HepG2 (cell line): ENCODE measurements around the gene TCF12.

ENCODE experiments used
- CHD4 ChIP-seq: fragments of 200-600 bp; sonication (generic); IDR thresholded peaks from 2 replicates; pipeline ENCODE4 v1.7.0; 2017; ENCODE audit warnings: mild to moderate bottlenecking, low read length, borderline replicate concordance
- CREM ChIP-seq, 2 experiments: sonication (generic) in 1 of 2; formaldehyde crosslinking in 1 of 2; IDR thresholded peaks; 2 replicates each; pipeline versions ENCODE4 v1.4.0 to v1.6.1; 2016 to 2020; ENCODE audit warnings: antibody characterized with exemption in 1 of 2, mild to moderate bottlenecking in 1 of 2, missing genetic modification reagents in 1 of 2
- FOXM1 ChIP-seq: sonication (generic); formaldehyde crosslinking; IDR thresholded peaks from 2 replicates; pipeline ENCODE4 v1.5.0; 2020; ENCODE audit warnings: missing genetic modification reagents
- KLF6 ChIP-seq: IDR thresholded peaks from 2 replicates; pipeline ENCODE4 v1.8.0; 2016; ENCODE audit warnings: missing biosample characterization, missing genetic modification reagents
- SMAD3 ChIP-seq: sonication (generic); formaldehyde crosslinking; IDR thresholded peaks from 2 replicates; pipeline ENCODE4 v1.4.0; 2020; ENCODE audit warnings: missing genetic modification reagents
- SNRNP70 ChIP-seq: fragments of 200-400 bp; formaldehyde crosslinking; IDR thresholded peaks from 2 replicates; pipeline ENCODE4 v1.6.1; 2017; ENCODE audit warnings: mild to moderate bottlenecking, low read depth, low read length, moderate library complexity
- SP2 ChIP-seq: sonication (generic); formaldehyde crosslinking; IDR thresholded peaks from 2 replicates; pipeline ENCODE4 v1.5.1; 2020; ENCODE audit warnings: mild to moderate bottlenecking, missing genetic modification reagents
- ZBTB8A ChIP-seq: sonication (generic); formaldehyde crosslinking; IDR thresholded peaks from 2 replicates; pipeline ENCODE4 v1.4.0; 2020; ENCODE audit warnings: mild to moderate bottlenecking, low read depth, missing genetic modification reagents, borderline replicate concordance
- ZNF7 ChIP-seq: IDR thresholded peaks from 2 replicates; pipeline ENCODE4 v1.6.1; 2016; ENCODE audit warnings: missing biosample characterization, missing genetic modification reagents
- TF ChIP-seq, protein P1 (sequence below): sonication (generic); formaldehyde crosslinking; IDR thresholded peaks from 2 replicates; pipeline ENCODE4 v1.5.0; 2020; ENCODE audit warnings: mild to moderate bottlenecking, missing genetic modification reagents, moderate library complexity
- TF ChIP-seq, protein P2 (sequence below): sonication (generic); formaldehyde crosslinking; IDR thresholded peaks from 2 replicates; pipeline ENCODE4 v1.8.0; 2022; ENCODE audit warnings: mild to moderate bottlenecking, missing genetic modification reagents, borderline replicate concordance
- TF ChIP-seq, protein P3 (sequence below), 2 experiments: IDR thresholded peaks; 2 replicates each; pipeline ENCODE4 v1.6.1; 2011 to 2012; ENCODE audit warnings: low read length in 2 of 2, borderline replicate concordance in 1 of 2, low read depth in 1 of 2, mild to moderate bottlenecking in 1 of 2, moderate library complexity in 1 of 2

DNA sequence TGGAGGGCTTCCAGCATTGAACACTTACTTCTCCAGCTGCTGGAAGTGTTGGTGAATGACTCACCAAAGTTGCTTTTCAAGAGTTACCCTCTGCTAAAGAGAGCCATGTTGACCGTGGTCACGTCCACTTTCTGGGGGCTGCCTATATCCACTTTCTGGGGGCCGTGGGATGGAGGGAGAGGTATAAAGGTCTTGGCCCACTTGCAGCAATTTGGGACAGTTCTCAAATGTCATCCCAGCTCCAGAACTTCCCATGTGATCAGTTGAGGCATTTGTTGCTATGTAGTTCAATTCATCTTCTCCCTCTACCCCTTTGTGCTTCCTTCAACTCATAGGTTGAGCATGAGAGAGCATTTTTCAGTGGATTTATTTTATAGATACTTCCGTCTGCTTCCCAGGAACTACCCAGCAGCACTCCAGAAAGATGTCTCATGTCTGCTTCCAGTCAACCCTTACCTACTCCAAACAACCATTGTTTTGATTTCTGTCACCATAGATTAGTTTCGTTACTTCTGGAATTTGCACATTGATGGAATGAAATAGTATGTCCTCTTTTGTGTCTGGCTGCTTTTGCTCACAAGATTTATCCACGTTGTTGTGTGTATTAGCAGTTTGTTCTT lies 130.6 kb downstream of the TCF12 start:
- TF ChIP-seq, protein P1, sequence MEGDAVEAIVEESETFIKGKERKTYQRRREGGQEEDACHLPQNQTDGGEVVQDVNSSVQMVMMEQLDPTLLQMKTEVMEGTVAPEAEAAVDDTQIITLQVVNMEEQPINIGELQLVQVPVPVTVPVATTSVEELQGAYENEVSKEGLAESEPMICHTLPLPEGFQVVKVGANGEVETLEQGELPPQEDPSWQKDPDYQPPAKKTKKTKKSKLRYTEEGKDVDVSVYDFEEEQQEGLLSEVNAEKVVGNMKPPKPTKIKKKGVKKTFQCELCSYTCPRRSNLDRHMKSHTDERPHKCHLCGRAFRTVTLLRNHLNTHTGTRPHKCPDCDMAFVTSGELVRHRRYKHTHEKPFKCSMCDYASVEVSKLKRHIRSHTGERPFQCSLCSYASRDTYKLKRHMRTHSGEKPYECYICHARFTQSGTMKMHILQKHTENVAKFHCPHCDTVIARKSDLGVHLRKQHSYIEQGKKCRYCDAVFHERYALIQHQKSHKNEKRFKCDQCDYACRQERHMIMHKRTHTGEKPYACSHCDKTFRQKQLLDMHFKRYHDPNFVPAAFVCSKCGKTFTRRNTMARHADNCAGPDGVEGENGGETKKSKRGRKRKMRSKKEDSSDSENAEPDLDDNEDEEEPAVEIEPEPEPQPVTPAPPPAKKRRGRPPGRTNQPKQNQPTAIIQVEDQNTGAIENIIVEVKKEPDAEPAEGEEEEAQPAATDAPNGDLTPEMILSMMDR (CRISPR knock-in tag): no peak
- no peak for TF ChIP-seq SP2 (CRISPR knock-in tag)
- no peak for TF ChIP-seq ZNF7 (CRISPR knock-in tag)
- no peak for TF ChIP-seq SNRNP70
- TF ChIP-seq SMAD3 (CRISPR knock-in tag): no peak
- TF ChIP-seq, protein P2, sequence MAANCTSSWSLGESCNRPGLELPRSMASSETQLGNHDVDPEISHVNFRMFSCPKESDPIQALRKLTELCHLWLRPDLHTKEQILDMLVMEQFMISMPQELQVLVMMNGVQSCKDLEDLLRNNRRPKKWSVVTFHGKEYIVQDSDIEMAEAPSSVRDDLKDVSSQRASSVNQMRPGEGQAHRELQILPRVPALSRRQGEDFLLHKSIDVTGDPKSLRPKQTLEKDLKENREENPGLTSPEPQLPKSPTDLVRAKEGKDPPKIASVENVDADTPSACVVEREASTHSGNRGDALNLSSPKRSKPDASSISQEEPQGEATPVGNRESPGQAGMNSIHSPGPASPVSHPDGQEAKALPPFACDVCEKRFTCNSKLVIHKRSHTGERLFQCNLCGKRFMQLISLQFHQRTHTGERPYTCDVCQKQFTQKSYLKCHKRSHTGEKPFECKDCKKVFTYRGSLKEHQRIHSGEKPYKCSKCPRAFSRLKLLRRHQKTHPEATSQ: no peak
- no peak for TF ChIP-seq ZBTB8A (CRISPR knock-in tag)
- TF ChIP-seq, protein P3, sequence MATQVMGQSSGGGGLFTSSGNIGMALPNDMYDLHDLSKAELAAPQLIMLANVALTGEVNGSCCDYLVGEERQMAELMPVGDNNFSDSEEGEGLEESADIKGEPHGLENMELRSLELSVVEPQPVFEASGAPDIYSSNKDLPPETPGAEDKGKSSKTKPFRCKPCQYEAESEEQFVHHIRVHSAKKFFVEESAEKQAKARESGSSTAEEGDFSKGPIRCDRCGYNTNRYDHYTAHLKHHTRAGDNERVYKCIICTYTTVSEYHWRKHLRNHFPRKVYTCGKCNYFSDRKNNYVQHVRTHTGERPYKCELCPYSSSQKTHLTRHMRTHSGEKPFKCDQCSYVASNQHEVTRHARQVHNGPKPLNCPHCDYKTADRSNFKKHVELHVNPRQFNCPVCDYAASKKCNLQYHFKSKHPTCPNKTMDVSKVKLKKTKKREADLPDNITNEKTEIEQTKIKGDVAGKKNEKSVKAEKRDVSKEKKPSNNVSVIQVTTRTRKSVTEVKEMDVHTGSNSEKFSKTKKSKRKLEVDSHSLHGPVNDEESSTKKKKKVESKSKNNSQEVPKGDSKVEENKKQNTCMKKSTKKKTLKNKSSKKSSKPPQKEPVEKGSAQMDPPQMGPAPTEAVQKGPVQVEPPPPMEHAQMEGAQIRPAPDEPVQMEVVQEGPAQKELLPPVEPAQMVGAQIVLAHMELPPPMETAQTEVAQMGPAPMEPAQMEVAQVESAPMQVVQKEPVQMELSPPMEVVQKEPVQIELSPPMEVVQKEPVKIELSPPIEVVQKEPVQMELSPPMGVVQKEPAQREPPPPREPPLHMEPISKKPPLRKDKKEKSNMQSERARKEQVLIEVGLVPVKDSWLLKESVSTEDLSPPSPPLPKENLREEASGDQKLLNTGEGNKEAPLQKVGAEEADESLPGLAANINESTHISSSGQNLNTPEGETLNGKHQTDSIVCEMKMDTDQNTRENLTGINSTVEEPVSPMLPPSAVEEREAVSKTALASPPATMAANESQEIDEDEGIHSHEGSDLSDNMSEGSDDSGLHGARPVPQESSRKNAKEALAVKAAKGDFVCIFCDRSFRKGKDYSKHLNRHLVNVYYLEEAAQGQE (IDR thresholded peaks at IDR 0.05; ENCODE audit: borderline replicate concordance in 1 of 2, low read depth in 1 of 2, low read length in 2 of 2): no peak
- no peak for TF ChIP-seq KLF6
- no peak for TF ChIP-seq CHD4
- no peak for TF ChIP-seq CREM (IDR thresholded peaks at IDR 0.05)
- no peak for TF ChIP-seq CREM (CRISPR knock-in tag; IDR thresholded peaks at IDR 0.05)
- TF ChIP-seq FOXM1 (CRISPR knock-in tag): no peak
